Ovary (tissue), 9 donors: ENCODE data around the gene SLC51B. TPM values are rescaled to one million over a fixed set of nuclear protein-coding genes. Genes with fewer than 3 reads are reported as not detected.
A peak's percentile ranks its signal among the peaks of the same experiment; 100 is the strongest.

Source experiments
- DNase-seq, 5 donors: peaks; one replicate each; pipeline ENCODE4 v3.0.0-alpha.2; 2019 to 2020
- H3K27ac ChIP-seq, 2 donors: fragments of 200-600 bp; one replicate each; pipeline versions ENCODE4 v1.5.1 to v1.8.0; 2019 to 2022
- H3K27me3 ChIP-seq: fragments of 200-600 bp; one replicate; pipeline ENCODE4 v1.8.0; 2022
- H3K36me3 ChIP-seq: fragments of 200-600 bp; sonication (generic); one replicate; pipeline ENCODE4 v1.5.1; 2019
- H3K4me1 ChIP-seq: one replicate; pipeline ENCODE4 v1.8.1; 2013; ENCODE audit warnings: mild to moderate bottlenecking, moderate library complexity; ENCODE audit not compliant: insufficient read depth
- H3K4me3 ChIP-seq: fragments of 200-600 bp; sonication (generic); one replicate; pipeline ENCODE4 v1.5.1; 2017
- H3K9me3 ChIP-seq, 2 donors: fragments of 200-600 bp in 1 of 2; sonication (generic) in 1 of 2; one replicate each; pipeline versions ENCODE4 v1.5.1 to v1.8.1; 2013 to 2019; ENCODE audit warnings: mild to moderate bottlenecking in 1 of 2, moderate library complexity in 1 of 2
- CTCF ChIP-seq, 3 donors: fragments of 450-650 bp in 2 of 3; fragments of 200-600 bp in 1 of 3; IDR thresholded peaks; one replicate each; pipeline versions ENCODE4 v1.5.1 to v1.8.0; 2016 to 2022; ENCODE audit warnings: antibody characterized with exemption in 3 of 3, mild to moderate bottlenecking in 1 of 3
- EP300 ChIP-seq: sonication (generic); formaldehyde crosslinking; IDR thresholded peaks from one replicate; pipeline ENCODE4 v1.6.1; 2017; ENCODE audit warnings: antibody characterized with exemption
- POLR2A ChIP-seq: fragments of 450-650 bp; IDR thresholded peaks from one replicate; pipeline ENCODE4 v1.6.1; 2017; ENCODE audit warnings: antibody characterized with exemption, mild to moderate bottlenecking, moderate library complexity
- WGBS, 3 donors: extraction: QIAGEN DNeasy Blood & Tissue Kit in 1 of 3; methylation state at CpG; one replicate each; pipeline versions ENCODE4 v1.1.5 to v1.1.7; 2013 to 2017; 5-methylcytosine and 5-hydroxymethylcytosine counted together
- intact Hi-C, 4 donors: fragments of 100-400 bp; cut with DNase I; formaldehyde crosslinking; loops; one replicate each; pipeline versions ENCODE4 v1.11.0 to v1.15.1; 2022 to 2023
- polyA plus RNA-seq, 2 donors: library from polyadenylated mRNA; stranded (reverse); fragments of 200-250 nt in 1 of 2; fragments of 350-450 nt in 1 of 2; fragmentation: Illumina TruSeq in 1 of 2; extraction: RNeasy Lipid Tissue Mini Kit (QIAGEN cat#74804) in 1 of 2; gene quantifications; one replicate each; pipeline ENCODE4 v1.2.3, GENCODE V29; 2013 to 2014
- total RNA-seq, 7 donors: library from RNA; depleted of rRNA in 2 of 7; stranded (reverse); fragments of >200 nt in 2 of 7; fragmentation: NEBNext Ultra II Directional in 3 of 7; extraction: Animal tissue kit (Norgen Biotek cat#: 25700) in 3 of 7; gene quantifications; one replicate each; pipeline versions ENCODE4 v1.1.0 to v1.2.4, GENCODE V29; 2016 to 2023
- donor health status: DM: no; HTN: no; CAD: no; lungs with moderate emphysema.
- donor health status: DM: no; HTN: no; CAD: no.
- donor health status: Bipolar disorder and iron deficiency.
- donor health status: DM: yes; HTN: yes; CAD: no.
- donor health status: DM: no; HTN: no; CAD: no.
- donor health status: DM: yes; HTN: yes; CAD: no.

SLC51B gene
- total and polyA plus RNA-seq, 9 donors, result 0.22 to 0.31 (median 0.27) TPM; not detected in 6

GRCh38 chr15:65067317-65067644 is 22.1 kb downstream of the SLC51B start:
- TF ChIP-seq CTCF (IDR thresholded peaks at IDR 0.05) (no peak), POLR2A (no peak), EP300 (no peak)
- no peak for DNase-seq
- WGBS, 3 donors, result 3 to 8% (median 7%) methylated on average over 8 of the region's 8 CpGs
- no peaks in the 10 kb centered on the region for H3K36me3 ChIP-seq
- peaks cover 17% of the 10 kb centered on the region for H3K4me1 ChIP-seq
- no peaks in the 10 kb centered on the region for H3K9me3 ChIP-seq
- peak overlapping the region; percentile 76 to 77 for H3K27ac ChIP-seq
- H3K4me3 ChIP-seq, result peak overlapping the region; percentile 59
- intact Hi-C loops, result no loop called here
- H3K27me3 ChIP-seq, result no peaks in the 10 kb centered on the region

GRCh38 chr15:65067645-65068402 is 22.6 kb downstream of the SLC51B start, which contains the start of gene RASL12:
Gene RASL12, minus strand, starts transcription at chr15:65067991. Its CDS starts 156 bp downstream, at chr15:65067835.
- H3K27ac ChIP-seq, result peak within 1 kb of the TSS; percentile 76 to 77
- intact Hi-C loops, result no loop called here
- no peaks in the 10 kb centered on the region for H3K27me3 ChIP-seq
- no peaks in the 10 kb centered on the region for H3K9me3 ChIP-seq
- TF ChIP-seq CTCF (IDR thresholded peaks at IDR 0.05), result no peak
- TF ChIP-seq POLR2A, result peak; percentile 26
- TF ChIP-seq EP300, result no peak
- H3K4me1 ChIP-seq, result peaks cover 18% of the 10 kb centered on the region
- 1 to 3% (median 2%) methylated on average over 26 to 66 of the region's 66 CpGs for WGBS, 3 donors
- H3K4me3 ChIP-seq, result peak within 1 kb of the TSS; percentile 59
- DNase-seq, result peak in 2 of 5 donors; percentile 56 to 71
- H3K36me3 ChIP-seq, result no peaks in the 10 kb centered on the region

- TF ChIP-seq EP300 (no peak), CTCF (IDR thresholded peaks at IDR 0.05) (no peak), POLR2A (no peak)
- Histone ChIP-seq H3K4me3 (peak overlapping the region; percentile 59), H3K9me3 (no peaks in the 10 kb centered on the region), H3K27me3 (no peaks in the 10 kb centered on the region), H3K36me3 (no peaks in the 10 kb centered on the region), H3K27ac (peak overlapping the region; percentile 76 to 77), H3K4me1 (peaks cover 18% of the 10 kb centered on the region)
- no peak for DNase-seq
- intact Hi-C loops, result no loop called here
- 64 to 81% (median 73%) methylated on average over 3 of the region's 3 CpGs for WGBS, 3 donors
These were observed 23.2 kb downstream of the SLC51B start for GRCh38 chr15:65068403-65068788.

- 0 to 12% (median 11%) methylated on average over 1 of the region's 1 CpG for WGBS, 3 donors
- Histone ChIP-seq H3K9me3 (no peaks in the 10 kb centered on the region), H3K27ac (peak overlapping the region; percentile 76 to 77), H3K4me3 (no peak overlapping the region), H3K4me1 (peaks cover 18% of the 10 kb centered on the region), H3K36me3 (no peaks in the 10 kb centered on the region), H3K27me3 (no peaks in the 10 kb centered on the region)
- DNase-seq, result peak in 4 of 5 donors; percentile 68 to 79 (median 72)
- intact Hi-C loops, result no loop called here
- TF ChIP-seq EP300, result no peak
- no peak for TF ChIP-seq CTCF (IDR thresholded peaks at IDR 0.05)
- no peak for TF ChIP-seq POLR2A
These were observed 24.0 kb downstream of the SLC51B start for GRCh38 chr15:65069179-65069578.
